ENCODE results near the gene KRTAP21-3.
"Not testable (repeated sequence)": the region's sequence is repeated elsewhere in the genome, so short reads cannot be mapped to it uniquely, and the experiment has no call there.

Gene KRTAP21-3, protein sequence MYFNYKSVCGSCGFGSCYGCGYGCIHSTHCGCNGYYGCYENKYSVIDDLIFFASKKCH

GRCh38 chr21:30718239-30718909, at the start of gene KRTAP21-3:
Gene KRTAP21-3, minus strand, starts transcription at chr21:30718777. Its CDS starts 18 bp downstream, at chr21:30718759.
- DNase-seq: no peak

DNA sequence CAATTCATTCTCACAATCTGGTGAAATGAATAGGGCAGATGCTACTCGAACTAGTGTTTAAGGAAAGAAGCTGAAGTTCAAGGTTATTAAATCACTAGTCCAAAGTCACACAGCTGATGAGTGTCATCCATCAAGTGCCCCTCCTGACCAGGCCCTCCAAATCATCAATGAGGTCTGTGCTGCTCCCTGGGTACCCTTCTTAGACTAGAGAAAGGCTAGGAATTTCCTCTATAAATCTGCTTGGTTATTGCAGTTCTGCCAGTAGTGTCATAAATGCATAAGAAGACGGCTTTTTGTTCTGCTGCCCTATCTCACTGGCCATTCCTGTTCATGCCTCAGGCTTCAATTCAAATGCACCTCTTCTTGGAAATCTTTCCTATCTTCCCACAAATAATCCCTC, 42.2 kb upstream of the KRTAP21-3 start:
- no peak for DNase-seq

DNA sequence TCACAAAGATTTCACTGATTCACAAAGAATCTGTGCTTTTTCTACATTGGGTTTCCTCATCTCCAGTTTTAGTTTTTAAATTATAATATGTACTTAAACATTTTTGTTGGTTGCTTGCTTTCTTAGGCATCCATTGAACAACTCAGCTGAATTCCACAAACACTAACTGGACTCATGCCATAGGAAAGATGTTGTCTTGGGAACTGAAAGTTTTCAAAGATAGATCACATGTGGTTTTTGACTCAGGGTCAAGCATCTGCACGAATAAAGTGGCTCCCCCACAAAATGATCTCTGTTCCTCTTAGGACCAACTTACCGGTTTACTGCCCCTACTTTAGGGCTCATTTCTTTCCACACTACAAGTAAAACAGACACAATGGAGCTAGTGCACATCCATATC, 39.7 kb upstream of the KRTAP21-3 start:
- DNase-seq: no peak

GRCh38 chr21:30755328-30755727, 36.8 kb upstream of the KRTAP21-3 start, which contains the start of gene KRTAP21-1:
Gene KRTAP21-1, minus strand, starts transcription at chr21:30755428. Its CDS starts 50 bp downstream, at chr21:30755378.
- DNase-seq: not testable (repeated sequence)

DNA sequence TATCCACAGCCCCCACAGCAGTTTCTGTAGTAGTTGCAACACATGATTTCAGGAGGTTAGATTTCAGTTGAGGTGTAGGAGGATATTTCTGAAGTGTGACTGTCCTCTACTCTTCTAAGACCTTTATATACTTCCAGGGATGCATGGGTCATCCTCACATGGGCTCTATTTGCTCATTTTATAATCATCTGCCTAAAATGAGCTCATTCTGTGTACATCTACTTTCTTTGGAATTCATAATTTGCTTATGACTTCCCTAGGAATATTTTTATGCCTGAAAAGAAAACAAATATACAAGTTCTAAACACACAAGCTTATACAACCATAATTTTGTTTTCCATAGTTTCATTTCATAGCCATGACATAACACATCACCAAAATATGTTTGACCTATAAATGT, 28.6 kb upstream of the KRTAP21-3 start, which contains the start of gene KRTAP21-2:
TSS of gene KRTAP21-2 (minus strand) at position 101 of the 400 bp plus-strand sequence. CDS start at position 44, 57 bp downstream.
- DNase-seq: no peak

DNA sequence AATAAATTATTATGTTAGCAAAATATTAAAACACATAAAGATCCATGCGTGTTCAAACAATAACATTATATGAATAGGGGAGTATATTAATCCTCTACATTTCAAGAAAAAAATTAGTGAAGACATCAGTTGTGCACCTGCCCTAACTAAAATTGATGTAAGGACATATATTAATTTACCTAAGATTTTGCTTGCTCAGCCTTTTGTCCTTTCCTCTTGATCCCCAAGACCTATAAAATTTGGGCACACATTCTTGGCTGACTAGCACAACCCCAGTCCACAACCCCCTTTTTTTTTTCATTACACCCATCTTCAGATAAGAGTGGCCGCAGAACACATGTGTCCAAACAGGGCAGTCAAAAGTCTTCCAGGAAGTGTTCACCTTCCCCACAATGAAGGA, 21.9 kb upstream of the KRTAP21-3 start:
- DNase-seq: no peak

GRCh38 chr21:30733026-30733425, 14.4 kb upstream of the KRTAP21-3 start:
- no peak for DNase-seq

DNA sequence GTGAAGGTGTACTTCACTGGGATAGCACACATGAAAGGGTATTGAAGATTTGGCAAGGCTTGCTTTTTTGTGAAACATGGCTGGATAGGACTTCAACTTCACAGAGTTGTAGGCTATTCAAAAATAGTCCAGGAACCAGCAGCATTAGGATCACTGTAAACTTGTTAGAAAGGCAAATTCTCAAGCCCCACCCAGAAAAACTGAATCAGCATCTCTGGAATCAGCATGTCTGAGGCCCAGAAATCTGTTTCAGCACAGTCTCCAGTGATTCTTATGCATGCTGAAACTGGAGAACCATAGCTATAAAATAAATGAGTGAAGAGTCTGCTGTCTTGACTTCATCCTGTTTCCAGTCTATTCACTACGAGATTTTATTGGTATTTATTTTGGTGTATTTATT, 8.1 kb upstream of the KRTAP21-3 start:
- DNase-seq: no peak

GRCh38 chr21:30719401-30719800, 824 bp upstream of the KRTAP21-3 start:
- no peak for DNase-seq

DNA sequence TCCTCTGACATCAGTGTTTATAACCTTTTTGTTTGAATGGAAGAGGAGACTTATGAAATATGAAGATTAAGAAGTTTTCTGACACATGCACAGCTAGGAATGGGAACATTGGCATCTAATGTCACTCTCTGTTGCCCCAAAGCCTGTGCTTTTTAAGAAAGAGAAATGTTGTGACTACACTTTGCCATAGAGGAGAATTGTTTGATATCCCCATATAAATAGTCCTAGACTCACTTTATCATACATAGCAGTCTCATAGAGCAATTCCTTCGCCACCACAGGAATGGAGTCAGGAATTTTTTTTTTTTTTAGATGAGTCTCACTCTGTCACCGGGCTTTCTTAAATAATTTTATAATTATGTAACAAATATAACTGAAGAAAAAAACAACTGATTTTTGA, 1.5 kb downstream of the KRTAP21-3 start:
- DNase-seq: no peak

GRCh38 chr21:30714946-30715345, 3.6 kb downstream of the KRTAP21-3 start:
- no peak for DNase-seq

DNA sequence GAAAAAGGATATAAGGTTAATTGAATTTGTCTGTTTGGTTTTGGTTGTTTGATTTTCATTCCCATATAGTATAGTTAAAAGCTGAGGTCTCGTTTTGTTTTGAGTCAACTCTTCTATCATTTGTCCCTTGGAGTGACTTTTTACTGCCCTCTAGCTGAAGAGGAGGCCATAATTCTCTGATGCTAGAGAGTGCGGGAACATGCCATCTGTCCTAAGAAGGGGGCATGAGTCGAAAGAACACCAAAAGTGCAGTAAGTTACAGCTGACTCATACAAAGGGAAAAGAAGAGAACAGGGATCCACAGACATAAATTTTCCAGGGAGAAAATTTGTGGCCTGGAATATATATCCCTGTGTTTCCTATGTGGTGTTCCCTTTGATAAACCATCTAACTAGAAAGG, 4.1 kb downstream of the KRTAP21-3 start:
- no peak for DNase-seq

DNA sequence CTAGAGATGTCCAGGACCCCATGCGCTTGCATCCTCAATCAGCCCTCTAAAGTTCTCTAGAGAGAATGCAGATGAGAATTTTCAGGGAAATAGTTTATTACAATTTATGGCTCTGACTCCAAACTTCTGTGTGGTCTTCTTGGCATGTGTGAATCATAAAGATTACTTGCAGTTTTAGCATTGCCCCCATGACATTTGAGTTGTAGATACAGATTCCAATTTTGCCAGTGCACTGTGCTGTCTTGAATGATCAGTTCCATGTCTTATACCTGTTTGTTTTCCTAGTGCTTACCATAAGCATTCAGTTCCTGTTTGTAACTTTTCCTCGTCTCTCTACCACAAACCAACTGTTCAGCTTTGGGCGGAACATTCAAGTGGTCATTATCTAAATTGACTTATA, 4.8 kb downstream of the KRTAP21-3 start:
- no peak for DNase-seq

DNA sequence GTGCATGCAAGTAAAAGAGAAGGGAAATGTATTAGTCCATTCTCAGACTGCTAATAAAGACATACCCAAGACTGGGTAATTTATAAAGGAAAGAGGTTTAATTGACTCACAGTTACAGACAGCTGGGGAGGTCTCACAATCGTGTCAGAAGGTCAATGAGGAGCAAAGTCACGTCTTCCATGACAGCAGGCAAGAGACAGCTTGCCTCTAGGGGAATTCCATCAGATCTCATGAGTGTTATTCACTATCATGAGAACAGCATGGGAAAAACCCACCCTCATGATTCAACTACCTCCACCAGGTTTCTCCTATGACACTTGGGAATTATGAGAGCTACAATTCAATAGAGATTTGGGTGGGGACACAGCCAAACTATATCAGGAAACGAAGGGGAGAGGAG, 8.1 kb downstream of the KRTAP21-3 start:
- no peak for DNase-seq

DNA sequence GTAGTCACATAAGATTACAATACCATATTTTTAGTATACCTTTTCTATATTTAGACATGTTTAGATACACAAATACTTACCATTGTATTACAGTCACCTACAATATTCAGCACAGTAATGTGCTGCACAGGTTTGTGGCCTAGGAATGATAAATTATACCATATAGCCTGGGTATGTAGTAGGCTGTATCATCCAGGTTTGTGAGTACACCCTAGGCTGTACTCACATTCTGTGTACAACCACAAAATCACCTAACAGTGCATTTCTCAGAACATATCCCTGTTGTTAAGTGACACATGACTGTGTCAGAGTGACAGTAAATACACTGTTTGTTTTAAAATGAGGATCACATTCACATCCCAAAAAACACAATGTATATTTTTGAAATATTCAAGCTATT, 11.2 kb downstream of the KRTAP21-3 start:
- DNase-seq: no peak

GRCh38 chr21:30695956-30696355, 22.6 kb downstream of the KRTAP21-3 start:
- no peak for DNase-seq

DNA sequence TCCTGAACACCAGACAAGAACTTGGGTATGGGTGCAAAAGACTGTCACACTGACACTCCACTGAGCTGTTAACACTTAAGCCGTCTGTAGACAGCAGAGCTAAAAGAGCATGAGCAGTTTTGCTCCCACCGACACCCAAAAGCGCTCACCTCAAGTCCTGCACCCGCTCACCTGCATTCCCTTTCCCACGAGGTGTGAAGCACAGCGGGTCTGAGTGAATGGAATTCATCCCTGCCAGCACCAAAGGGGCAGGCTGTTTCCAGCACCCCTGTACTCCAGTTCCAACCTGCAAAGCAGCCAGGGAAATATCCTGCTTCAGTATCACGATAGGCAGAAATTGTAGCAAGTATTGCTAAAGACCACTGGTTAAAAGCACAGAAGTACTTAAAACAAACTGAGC, 28.8 kb downstream of the KRTAP21-3 start:
- no peak for DNase-seq

DNA sequence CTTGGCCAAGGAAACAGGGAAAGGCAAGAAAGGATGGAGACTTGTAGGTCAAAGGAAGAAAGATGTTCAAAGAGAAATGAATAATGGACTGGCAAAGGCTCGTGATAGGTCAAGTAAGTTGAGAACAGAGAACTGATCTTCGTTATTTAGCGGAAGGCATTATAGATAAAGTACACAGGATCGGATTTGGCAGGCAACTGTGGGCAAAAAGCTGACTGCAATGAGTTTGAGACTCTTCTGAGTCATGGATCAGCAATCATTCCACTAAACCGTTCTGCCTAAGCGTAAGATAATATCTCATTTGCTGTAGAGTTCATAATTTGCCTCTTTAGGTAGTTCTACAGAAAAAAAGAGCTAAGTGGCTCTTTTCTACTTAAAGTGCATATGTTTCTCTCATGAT, 34.1 kb downstream of the KRTAP21-3 start:
- DNase-seq: no peak

GRCh38 chr21:30680586-30680985, 38.0 kb downstream of the KRTAP21-3 start:
- no peak for DNase-seq

GRCh38 chr21:30676737-30677136, 41.8 kb downstream of the KRTAP21-3 start:
- DNase-seq: no peak

DNA sequence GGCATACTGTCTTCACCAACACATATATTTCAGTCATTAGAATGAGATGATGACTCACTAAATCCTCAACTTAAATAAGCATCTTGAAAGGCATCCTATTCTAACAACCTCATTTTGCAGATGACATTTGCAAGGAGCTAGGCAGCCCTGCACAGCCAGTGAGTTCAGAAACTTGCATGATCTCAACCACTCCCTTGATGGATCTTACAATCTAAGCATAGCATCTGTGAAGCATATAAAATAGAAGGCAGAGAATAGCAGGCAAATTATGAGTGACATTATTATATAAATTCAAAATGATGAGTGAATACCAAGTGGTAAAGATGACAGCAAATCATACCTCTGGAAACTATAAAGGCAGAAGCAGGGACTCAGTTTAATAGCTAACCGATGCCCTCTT, 44.3 kb downstream of the KRTAP21-3 start:
- no peak for DNase-seq

GRCh38 chr21:30672985-30673650, 45.5 kb downstream of the KRTAP21-3 start:
- DNase-seq: no peak

DNA sequence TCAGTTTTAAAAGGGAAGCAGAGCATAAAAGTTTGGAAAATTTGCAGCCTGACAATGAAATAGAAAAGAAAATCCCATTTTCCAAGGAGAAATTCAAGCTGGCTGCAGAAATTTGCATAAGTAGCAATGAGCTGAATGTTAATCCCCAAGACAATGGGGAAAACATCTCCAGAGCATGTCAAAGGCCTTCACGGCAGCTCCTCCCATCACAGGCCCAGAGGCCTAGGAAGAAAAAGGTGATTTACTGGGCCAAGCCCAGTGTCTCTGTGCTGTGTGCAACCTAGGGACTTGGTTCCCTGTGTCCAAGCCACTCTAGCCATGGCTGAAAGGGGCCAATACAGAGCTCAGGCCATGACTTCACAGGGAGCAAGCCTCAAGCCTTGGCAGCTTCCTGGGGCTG, 49.8 kb downstream of the KRTAP21-3 start:
- no peak for DNase-seq
